GM18873 (cell line): ENCODE results near the gene HYLS1.
"Not testable (repeated sequence)": the region's sequence is repeated elsewhere in the genome, so short reads cannot be mapped to it uniquely, and the experiment has no call there.

Experiments used
- ATAC-seq: cut with Tn5 transposase; IDR thresholded peaks from one replicate; pipeline ENCODE4 v1.9.1; 2021; ENCODE audit warnings: mild to moderate bottlenecking, moderate library complexity, moderate number of reproducible peaks; ENCODE audit not compliant: unreplicated experiment, low FRiP score

HYLS1 gene, protein sequence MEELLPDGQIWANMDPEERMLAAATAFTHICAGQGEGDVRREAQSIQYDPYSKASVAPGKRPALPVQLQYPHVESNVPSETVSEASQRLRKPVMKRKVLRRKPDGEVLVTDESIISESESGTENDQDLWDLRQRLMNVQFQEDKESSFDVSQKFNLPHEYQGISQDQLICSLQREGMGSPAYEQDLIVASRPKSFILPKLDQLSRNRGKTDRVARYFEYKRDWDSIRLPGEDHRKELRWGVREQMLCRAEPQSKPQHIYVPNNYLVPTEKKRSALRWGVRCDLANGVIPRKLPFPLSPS

GRCh38 chr11:125887373-125888324, at the start of gene HYLS1:
TSS of gene HYLS1 (plus strand) at chr11:125887668. CDS start at chr11:125899369, 11,701 bp downstream.
- ATAC-seq, result peak; percentile 91

GRCh38 chr11:125842321-125842948, 45.0 kb upstream of the HYLS1 start:
- no peak for ATAC-seq

- no peak for ATAC-seq
Observed at GRCh38 chr11:125846188-125846587, 41.3 kb upstream of the HYLS1 start.

DNA sequence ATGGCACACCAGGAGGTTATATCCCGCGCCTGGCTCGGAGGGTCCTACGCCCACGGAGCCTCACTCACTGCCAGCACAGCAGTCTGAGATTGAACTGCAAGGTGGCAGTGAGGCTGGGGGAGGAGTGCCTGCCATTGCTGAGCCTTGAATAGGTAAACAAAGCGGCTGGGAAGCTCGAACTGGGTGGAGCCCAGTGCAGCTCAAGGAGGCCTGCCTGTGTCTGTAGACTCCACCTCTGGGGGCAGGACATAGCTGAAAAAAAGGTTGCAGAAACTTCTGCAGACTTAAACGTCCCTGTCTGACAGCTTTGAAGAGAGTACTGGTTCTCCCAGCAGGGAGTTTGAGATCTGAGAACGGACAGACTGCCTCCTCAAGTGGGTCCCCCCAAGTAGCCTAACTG, 29.8 kb upstream of the HYLS1 start:
- not testable (repeated sequence) for ATAC-seq

GRCh38 chr11:125862786-125863185, 24.7 kb upstream of the HYLS1 start:
- ATAC-seq, result not testable (repeated sequence)

DNA sequence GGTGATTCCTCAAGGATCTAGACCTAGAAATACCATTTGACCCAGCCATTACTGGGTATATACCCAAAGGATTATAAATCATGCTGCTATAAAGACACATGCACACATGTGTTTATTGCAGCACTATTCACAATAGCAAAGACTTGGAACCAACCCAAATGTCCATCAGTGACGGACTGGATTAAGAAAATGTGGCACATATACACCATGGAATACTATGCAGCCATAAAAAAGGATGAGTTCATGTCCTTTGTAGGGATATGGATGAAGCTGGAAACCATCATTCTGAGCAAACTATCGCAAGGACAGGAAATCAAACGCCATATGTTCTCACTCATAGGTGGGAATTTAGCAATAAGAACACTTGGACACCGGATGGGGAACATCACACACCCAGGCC, 22.1 kb upstream of the HYLS1 start:
- ATAC-seq, result not testable (repeated sequence)

DNA sequence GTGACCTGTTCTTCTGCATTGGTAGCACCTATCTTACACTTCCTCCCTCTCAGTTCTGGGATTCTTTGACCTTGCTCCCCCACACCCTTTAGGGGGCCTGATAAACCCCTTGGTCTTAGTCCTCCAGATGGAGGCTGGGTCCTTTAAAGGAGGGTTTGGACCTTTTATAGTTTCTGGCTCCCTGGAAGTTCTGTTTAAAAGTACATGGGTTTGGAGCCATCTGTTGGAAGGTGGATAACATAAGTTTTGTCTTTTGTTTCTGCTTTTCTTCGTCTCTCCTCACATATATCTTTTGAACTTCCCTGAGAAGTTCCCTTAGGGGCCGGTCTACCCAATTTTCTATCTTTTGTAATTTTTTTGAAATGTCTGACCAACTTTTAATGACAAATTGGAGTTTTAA, 17.9 kb upstream of the HYLS1 start:
- ATAC-seq, result no peak

GRCh38 chr11:125871391-125872137, 15.9 kb upstream of the HYLS1 start:
- no peak for ATAC-seq

- ATAC-seq, result no peak
Observed at GRCh38 chr11:125872138-125872491, 15.4 kb upstream of the HYLS1 start.

GRCh38 chr11:125873881-125874555, 13.4 kb upstream of the HYLS1 start:
- ATAC-seq, result no peak

DNA sequence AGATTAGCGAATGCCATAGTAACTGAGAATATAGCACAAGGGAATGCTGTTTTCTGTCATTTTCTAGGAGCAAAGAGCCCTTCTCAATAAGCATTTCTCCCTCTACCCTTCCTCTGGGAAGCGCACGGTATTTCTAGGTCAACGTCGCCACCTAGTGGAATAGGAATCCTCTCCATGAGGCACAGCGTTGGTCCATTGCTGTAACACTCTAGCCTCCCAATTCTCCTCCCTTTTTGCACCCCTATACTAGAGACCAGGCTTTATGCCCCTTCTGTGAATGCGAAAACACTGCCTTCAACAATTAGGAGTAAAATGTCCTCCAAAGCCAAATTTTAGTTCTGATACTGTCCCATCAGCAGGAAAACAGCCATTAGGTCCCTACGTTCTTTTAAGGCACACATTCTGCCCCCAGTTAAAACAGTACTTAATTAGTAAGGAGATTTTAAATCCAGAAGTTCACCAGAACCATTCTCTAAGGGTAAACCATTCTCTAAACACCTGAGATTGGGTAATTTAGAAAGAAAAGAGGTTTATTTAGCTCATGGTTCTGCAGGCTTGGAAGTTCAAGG, 12.8 kb upstream of the HYLS1 start:
- no peak for ATAC-seq

- ATAC-seq, result no peak
Observed at GRCh38 chr11:125881291-125881690, 6.2 kb upstream of the HYLS1 start.

GRCh38 chr11:125883375-125883774, 4.1 kb upstream of the HYLS1 start:
- no peak for ATAC-seq

GRCh38 chr11:125886997-125887372, 483 bp upstream of the HYLS1 start:
- ATAC-seq, result peak; percentile 27

DNA sequence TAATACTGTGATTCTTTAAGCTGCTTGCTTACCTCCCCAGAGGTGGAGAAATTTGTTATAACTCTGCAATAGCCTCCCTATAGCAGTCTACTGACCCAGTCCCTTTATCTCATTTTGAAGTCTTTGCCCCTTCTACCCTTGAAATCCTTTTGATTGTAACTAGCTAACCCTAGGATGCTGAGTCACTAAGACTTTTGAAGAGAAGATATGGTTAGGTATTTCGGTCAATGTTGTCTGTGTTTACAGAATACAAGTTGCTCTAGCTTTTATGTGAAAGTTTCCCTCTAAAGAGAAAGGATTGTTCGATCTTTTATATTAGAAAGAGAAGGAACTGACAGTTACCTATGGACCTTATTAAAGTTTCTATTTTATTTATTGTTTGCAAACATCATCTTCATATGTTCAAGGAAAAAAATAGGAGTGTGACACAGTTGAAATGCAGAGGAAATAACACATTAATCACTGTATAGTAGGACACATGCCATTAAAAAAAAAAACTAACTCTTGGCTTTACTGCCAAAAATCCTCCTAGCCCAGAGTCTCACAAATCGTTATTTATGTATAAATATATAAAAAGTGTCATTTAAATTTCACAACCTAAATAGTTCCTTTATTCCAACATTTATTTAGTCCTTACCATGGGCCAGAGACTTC, 3.1 kb downstream of the HYLS1 start:
- ATAC-seq, result no peak

DNA sequence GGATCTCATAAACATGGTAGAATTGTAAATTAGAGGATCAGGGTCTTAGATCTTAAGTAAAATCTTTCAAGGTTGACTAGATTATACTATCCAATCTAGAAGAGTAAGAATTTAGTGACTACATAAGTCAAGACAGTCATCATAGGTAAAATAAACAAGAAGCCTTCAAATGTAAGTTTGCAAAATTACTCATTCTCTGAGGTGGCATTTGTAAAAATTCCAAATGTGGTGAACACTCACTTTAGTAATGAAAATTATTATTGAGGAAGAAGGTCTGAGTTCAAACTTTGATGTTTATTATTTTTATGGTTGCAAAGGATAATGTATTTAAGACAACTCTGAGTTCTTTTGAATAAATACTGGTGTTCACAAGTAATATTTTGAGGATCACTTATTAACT, 4.6 kb downstream of the HYLS1 start:
- no peak for ATAC-seq

DNA sequence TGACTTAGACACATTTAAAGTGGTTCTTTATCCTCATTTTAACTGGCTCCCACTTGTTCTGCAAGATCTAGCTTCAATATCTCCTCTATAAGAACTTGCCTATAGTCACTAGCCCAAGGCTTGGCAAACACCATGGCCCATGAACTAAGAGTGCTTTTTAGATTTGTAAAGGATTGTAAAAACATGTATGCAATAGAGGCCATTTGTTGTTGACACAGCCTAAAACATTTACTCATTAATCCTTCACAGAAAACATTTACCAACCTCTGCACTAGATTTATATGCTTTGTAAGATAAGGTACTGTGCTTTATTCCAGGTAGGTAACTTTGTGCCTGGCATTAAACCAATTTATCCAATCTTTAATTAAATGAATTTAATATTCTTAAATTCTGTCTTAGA, 5.5 kb downstream of the HYLS1 start:
- no peak for ATAC-seq

DNA sequence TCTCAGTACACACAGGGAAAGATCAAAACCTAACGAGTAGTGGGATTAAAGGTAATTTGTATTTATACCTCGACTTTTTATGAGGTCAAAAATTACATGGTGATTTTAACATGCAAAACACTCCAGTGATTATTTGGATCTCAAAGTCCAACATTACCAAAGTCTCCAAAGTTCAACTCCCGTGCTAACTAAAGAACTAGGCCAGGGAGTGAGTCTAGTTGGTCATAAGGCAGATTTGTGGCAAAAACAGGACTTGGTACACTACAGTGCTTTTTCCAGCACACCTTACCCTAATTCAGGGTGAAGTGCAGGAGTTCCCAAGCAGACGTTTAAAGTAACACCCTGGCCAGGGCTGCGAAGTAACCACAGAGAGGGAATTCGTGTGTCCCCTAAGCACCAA, 14.4 kb downstream of the HYLS1 start:
- ATAC-seq, result no peak

DNA sequence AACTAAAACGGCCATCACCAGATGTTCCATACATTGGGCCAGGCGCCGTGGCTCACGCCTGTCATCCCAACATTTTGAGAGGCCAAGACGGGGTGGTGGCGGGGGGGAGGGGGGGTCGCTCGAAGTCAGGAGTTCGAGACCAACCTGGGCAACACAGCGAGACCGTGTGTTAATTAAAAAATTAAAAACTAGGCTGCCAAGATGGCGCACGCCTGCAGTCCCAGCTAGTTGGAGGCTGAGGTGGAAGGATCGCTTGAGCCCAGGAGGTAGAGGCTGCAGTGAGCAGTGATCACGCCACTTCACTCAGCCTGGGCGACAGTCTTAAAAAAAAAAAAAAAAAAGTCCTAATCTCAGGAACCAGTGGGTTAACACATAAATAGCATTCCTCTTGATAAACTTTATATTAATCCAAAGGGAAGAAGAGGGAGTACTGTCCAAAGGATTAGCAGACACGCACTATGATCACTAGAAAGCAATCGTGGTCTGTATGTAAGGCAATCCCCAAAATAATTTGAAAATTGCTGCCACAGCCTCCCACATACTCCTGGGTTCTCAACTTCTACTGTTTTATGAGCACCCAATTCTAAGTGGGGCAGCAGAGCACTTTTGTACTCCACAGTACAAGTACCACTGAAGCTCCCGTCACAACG, 14.9 kb downstream of the HYLS1 start:
- ATAC-seq, result peak; percentile 7
